Astrocyte of the cerebellum (primary cell): ENCODE results near the gene ABCD1.
"Not testable (repeated sequence)": the region's sequence is repeated elsewhere in the genome, so short reads cannot be mapped to it uniquely, and the experiment has no call there.

Experiments used
- DNase-seq: peaks from one replicate; pipeline ENCODE4 v3.0.0-alpha.2; 2011; ENCODE audit warnings: low read depth
- H3K4me3 ChIP-seq: 2 replicates; pipeline ENCODE4 v1.5.1; 2011; ENCODE audit warnings: mild to moderate bottlenecking, low read depth, low read length, moderate library complexity
- CTCF ChIP-seq: IDR thresholded peaks from 2 replicates; pipeline ENCODE4 v1.5.1; 2012; ENCODE audit warnings: low read length, low read depth, moderate library complexity, mild to moderate bottlenecking; ENCODE audit errors: missing control alignments
- in situ Hi-C: cut with HindIII; loops from 2 replicates; pipeline ENCODE4 v1.10.0; 2017; ENCODE audit warnings: low sequenced_read_pairs

ABCD1 gene

GRCh38 chrX:153689654-153690465 is 34.8 kb upstream of the ABCD1 start:
- peak overlapping the region; percentile 25 for H3K4me3 ChIP-seq
- DNase-seq, result no peak
- in situ Hi-C loops, result no loop called here
- peak; percentile 30 for TF ChIP-seq CTCF

- DNase-seq, result no peak
- no peak for TF ChIP-seq CTCF
- in situ Hi-C loops, result no loop called here
- H3K4me3 ChIP-seq, result no peak overlapping the region
Measured at GRCh38 chrX:153690466-153690865, 34.2 kb upstream of the ABCD1 start.

- in situ Hi-C loops, H3K4me3 ChIP-seq, DNase-seq: not testable (repeated sequence)
Measured at GRCh38 chrX:153691032-153691827, 33.4 kb upstream of the ABCD1 start.

- no peak for DNase-seq
- TF ChIP-seq CTCF, result no peak
- H3K4me3 ChIP-seq, result no peak overlapping the region
- in situ Hi-C loops, result no loop called here
Measured at GRCh38 chrX:153692003-153692402, 32.7 kb upstream of the ABCD1 start.

GRCh38 chrX:153692611-153693156 is 32.0 kb upstream of the ABCD1 start:
- in situ Hi-C loops, result no loop called here
- H3K4me3 ChIP-seq, result no peak overlapping the region
- TF ChIP-seq CTCF, result no peak
- no peak for DNase-seq

- no peak for DNase-seq
- no peak for TF ChIP-seq CTCF
- H3K4me3 ChIP-seq, result no peak overlapping the region
- in situ Hi-C loops, result no loop called here
Measured at GRCh38 chrX:153693216-153694086, 31.2 kb upstream of the ABCD1 start.

- DNase-seq, in situ Hi-C loops, H3K4me3 ChIP-seq: not testable (repeated sequence)
Measured at GRCh38 chrX:153694256-153694655, 30.4 kb upstream of the ABCD1 start.
